Heart left ventricle (tissue), 13 donors: Measurements from ENCODE around the gene MUSK.

Experiments used
- POLR2A ChIP-seq, 2 donors: fragments of 450-650 bp; IDR thresholded peaks; one replicate each; pipeline ENCODE4 v1.6.1; 2017; ENCODE audit warnings: antibody characterized with exemption in 2 of 2, mild to moderate bottlenecking in 2 of 2, moderate library complexity in 2 of 2
- TF ChIP-seq, protein P1 (sequence below), 12 donors: fragments of 200-600 bp; sonication (generic) in 4 of 12; IDR thresholded peaks; one replicate each; pipeline versions ENCODE4 v1.5.0 to v1.8.0; 2018 to 2022; ENCODE audit warnings: antibody characterized with exemption in 12 of 12, mild to moderate bottlenecking in 5 of 12
- donor health status: ischemic (EF 13 %, LVEDD 7.1; RV severe dilation, severe dysfunction).
- donor health status: DM: no; HTN: yes; CAD: no.
- donor health status: DM: no; HTN: no; CAD: no.
- donor health status: ischemic (EF 25% LVEDD 6.9; RV normal size, moderate dysfunction).
- donor health status: ischemic (EF 25% LVEDD 5.7; RV mildly dilated, moderate dysfunction).
- donor health status: ischemic (EF 35%, LVEDD 5.7; RV mildly dilated, moderate dysfunction).
- donor health status: nonischemic (EF 11% LVEDD 7.7; RV severe dilation, severe dysfunction).
- donor health status: DM: yes; HTN: yes; CAD: no.
- donor health status: PGD.
- donor health status: ischemic (EF 29% LVEDD 5.4; RV normal size, mild dysfunction).
- donor health status: nonischemic (EF 23%, LVEDD 6.1; RV moderate dilation, normal function).

DNA sequence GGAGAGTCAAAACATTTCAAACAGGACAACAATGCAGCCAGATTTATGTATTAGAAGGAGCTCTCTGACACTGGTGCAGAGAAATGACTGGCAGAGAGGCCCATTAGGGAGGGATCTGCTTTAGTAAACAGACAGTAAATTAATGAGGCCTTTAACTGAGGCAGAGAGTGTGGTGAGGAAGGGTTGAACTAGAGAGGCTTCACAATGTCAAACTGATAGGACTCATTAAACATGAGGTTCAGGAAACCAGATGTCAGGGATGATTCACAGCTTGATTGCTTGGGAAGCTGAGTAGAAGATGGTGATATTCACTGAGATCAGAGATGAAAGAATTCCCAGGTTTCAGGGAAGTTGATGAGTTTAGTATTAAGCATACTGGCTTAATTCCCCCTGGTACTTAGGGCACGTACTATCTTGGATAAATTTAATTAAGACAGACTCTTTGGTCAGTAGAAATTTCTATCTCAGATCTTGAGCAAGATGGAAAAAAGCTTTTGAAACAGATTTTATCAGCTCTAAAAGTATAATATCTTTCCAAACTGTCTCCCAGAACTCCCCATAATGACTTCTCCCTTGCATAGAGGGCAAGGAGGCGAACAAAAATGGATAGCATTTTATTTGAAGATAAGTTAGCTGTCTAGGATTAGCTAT lies 8.6 kb upstream of the MUSK start:
- TF ChIP-seq, protein P1, sequence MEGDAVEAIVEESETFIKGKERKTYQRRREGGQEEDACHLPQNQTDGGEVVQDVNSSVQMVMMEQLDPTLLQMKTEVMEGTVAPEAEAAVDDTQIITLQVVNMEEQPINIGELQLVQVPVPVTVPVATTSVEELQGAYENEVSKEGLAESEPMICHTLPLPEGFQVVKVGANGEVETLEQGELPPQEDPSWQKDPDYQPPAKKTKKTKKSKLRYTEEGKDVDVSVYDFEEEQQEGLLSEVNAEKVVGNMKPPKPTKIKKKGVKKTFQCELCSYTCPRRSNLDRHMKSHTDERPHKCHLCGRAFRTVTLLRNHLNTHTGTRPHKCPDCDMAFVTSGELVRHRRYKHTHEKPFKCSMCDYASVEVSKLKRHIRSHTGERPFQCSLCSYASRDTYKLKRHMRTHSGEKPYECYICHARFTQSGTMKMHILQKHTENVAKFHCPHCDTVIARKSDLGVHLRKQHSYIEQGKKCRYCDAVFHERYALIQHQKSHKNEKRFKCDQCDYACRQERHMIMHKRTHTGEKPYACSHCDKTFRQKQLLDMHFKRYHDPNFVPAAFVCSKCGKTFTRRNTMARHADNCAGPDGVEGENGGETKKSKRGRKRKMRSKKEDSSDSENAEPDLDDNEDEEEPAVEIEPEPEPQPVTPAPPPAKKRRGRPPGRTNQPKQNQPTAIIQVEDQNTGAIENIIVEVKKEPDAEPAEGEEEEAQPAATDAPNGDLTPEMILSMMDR (IDR thresholded peaks at IDR 0.05) = no peak
- no peak for TF ChIP-seq POLR2A (IDR thresholded peaks at IDR 0.05)
